Peyer's patch (tissue), 4 donors: Measurements from ENCODE around the gene UBE2J2. TPM values are rescaled to one million over a fixed set of nuclear protein-coding genes. Genes with fewer than 3 reads are reported as not detected.

Experiments
- DNase-seq, 3 donors: peaks; one replicate each; pipeline ENCODE4 v3.0.0-alpha.2; 2017 to 2019
- H3K27ac ChIP-seq, 4 donors: fragments of 200-600 bp; sonication (generic); one replicate each; pipeline ENCODE4 v1.5.1; 2016 to 2019
- H3K27me3 ChIP-seq, 2 donors: fragments of 200-600 bp; sonication (generic); one replicate each; pipeline ENCODE4 v1.5.1; 2019
- H3K36me3 ChIP-seq, 3 donors: fragments of 200-600 bp; sonication (generic); one replicate each; pipeline ENCODE4 v1.5.1; 2016 to 2019
- H3K4me1 ChIP-seq, 4 donors: fragments of 200-600 bp; sonication (generic); one replicate each; pipeline ENCODE4 v1.5.1; 2016 to 2019
- H3K4me3 ChIP-seq, 4 donors: fragments of 200-600 bp; sonication (generic); 1 replicate in 3 of 4; 2 replicates in 1 of 4; pipeline ENCODE4 v1.5.1; 2016 to 2019; ENCODE audit warnings: mild to moderate bottlenecking in 1 of 4
- H3K9me3 ChIP-seq, 4 donors: fragments of 200-600 bp; sonication (generic); one replicate each; pipeline ENCODE4 v1.5.1; 2016 to 2019; ENCODE audit warnings: mild to moderate bottlenecking in 1 of 4
- CTCF ChIP-seq, 6 experiments: fragments of 450-650 bp in 4 of 6; fragments of 200-600 bp in 2 of 6; sonication (generic) in 1 of 6; IDR thresholded peaks; one replicate each; pipeline ENCODE4 v1.5.1; 2017 to 2019; ENCODE audit warnings: antibody characterized with exemption in 6 of 6, mild to moderate bottlenecking in 3 of 6, moderate library complexity in 1 of 6
- POLR2A ChIP-seq, 2 donors: fragments of 450-650 bp; IDR thresholded peaks; one replicate each; pipeline ENCODE4 v1.5.1; 2017; ENCODE audit warnings: antibody characterized with exemption in 2 of 2, mild to moderate bottlenecking in 2 of 2, moderate library complexity in 2 of 2
- total RNA-seq, 4 donors: library from RNA; depleted of rRNA; stranded (reverse); fragments of >200 nt; gene quantifications; one replicate each; pipeline ENCODE4 v1.1.0, GENCODE V29; 2016

The UBE2J2 gene
- total RNA-seq, 4 donors from 2014 or later = 25.6 to 64.2 (median 55.3) TPM

- no peaks in the 10 kb centered on the region for H3K9me3 ChIP-seq
- TF ChIP-seq CTCF (IDR thresholded peaks at IDR 0.05) = no peak
- no peak for TF ChIP-seq POLR2A (IDR thresholded peaks at IDR 0.05)
- peaks cover 0 to 15% (median 13%) of the 10 kb centered on the region in 4 donors for H3K4me1 ChIP-seq
- no peak overlapping the region for H3K4me3 ChIP-seq
- DNase-seq = no peak
- no peaks in the 10 kb centered on the region for H3K27me3 ChIP-seq
- H3K27ac ChIP-seq = no peak overlapping the region
- H3K36me3 ChIP-seq = peaks cover 0 to 71% (median 0%) of the 10 kb centered on the region in 3 donors
Measured at GRCh38 chr1:1218524-1219200, 55.0 kb downstream of the UBE2J2 start.

DNA sequence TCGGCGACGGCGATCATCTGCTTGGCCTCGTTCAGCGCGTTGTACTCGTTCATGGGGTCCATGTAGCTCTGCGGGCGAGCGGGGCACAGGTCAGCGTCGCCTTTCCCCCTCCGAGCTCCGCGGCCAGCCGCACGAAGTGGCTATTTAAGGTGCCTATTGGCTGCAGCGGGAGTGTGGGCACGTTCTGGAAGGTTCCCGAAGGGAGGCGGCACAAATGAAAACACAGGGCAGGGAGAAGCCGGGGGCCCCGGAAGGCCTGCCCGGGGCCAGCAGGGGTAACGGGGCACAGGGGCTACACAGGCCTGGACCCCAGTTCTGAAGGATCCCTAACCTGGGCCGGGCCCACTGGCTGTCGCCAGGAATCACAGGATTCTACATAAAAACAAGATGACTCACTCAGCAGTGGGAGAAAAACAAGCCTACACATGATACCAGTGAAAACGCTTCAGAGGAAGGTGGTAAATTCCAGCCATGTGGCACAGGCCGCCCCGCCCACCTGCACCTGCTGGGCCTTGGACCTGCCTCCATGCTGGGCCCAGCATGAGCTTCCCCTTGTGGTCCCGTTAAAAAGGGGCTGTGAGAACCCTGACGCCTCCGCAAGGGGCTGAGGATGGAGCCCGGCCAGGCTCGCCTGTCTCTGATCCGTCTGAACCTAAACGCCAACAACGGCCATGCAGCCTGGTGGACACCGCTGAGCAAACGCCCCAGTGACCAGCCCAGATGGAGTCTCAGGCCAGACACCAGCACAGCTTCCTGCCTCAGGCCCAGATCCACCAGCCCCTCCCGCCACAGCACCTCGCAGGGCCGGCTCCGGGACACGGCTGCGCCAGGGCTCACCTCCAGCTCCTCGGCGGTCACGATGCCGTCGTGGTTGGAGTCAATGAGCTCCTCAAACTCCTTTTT, 55.8 kb downstream of the UBE2J2 start:
- Histone ChIP-seq H3K4me3 (no peak overlapping the region), H3K36me3 (peaks cover 0 to 63% (median 0%) of the 10 kb centered on the region in 3 donors), H3K9me3 (no peaks in the 10 kb centered on the region), H3K27ac (peak overlapping the region in 1 of 4 donors; percentile 25), H3K27me3 (no peaks in the 10 kb centered on the region), H3K4me1 (peaks cover 0 to 22% (median 18%) of the 10 kb centered on the region in 4 donors)
- DNase-seq = no peak
- TF ChIP-seq CTCF (IDR thresholded peaks at IDR 0.05) (no peak), POLR2A (IDR thresholded peaks at IDR 0.05) (no peak)

DNA sequence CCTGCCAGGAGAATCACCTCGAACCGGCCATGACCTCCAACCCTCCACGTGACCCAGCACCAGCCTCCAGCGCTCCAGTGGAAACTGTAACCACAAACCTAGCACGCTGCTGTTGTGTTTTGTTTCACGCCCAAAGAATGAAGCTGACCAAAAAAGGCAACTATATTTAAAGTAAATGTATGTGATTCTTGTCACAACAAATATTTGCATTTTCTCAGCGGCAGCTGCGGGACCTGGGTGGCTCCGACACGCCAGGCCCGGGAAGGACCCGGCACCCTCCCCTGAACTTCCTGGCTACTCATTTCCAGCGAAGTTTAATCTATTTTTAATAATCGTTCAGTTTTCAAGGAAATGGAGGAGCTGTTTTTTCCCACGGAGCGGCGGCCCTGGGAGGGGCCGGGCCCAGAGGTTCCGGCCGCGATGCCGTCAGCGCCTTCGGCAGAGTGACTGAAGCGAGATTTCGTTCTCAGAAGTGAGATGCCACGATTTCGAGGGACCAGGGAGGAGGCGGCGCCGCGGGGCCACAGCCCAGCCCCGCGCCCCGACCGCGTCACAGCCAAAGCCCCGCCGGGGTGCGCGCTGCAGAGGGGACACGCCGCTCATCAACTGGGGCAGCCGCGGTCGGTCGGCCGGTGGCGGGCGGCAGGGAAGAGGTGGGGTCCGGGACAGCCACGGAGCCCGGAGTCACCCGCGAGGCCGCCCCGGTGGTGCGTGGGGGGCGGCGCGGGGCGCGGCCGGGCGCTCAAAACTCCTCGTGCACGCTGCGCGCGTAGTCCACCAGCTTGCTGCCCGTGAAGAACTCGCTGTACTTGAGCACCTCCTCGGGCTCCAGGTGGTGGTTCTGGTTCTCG, 56.7 kb downstream of the UBE2J2 start:
- Histone ChIP-seq H3K27me3 (no peaks in the 10 kb centered on the region), H3K36me3 (peaks cover 0 to 54% (median 0%) of the 10 kb centered on the region in 3 donors), H3K4me3 (no peak overlapping the region), H3K9me3 (no peaks in the 10 kb centered on the region), H3K27ac (peak overlapping the region in 1 of 4 donors; percentile 43), H3K4me1 (peaks cover 0 to 31% (median 18%) of the 10 kb centered on the region in 4 donors)
- no peak for DNase-seq
- no peak for TF ChIP-seq POLR2A (IDR thresholded peaks at IDR 0.05)

DNA sequence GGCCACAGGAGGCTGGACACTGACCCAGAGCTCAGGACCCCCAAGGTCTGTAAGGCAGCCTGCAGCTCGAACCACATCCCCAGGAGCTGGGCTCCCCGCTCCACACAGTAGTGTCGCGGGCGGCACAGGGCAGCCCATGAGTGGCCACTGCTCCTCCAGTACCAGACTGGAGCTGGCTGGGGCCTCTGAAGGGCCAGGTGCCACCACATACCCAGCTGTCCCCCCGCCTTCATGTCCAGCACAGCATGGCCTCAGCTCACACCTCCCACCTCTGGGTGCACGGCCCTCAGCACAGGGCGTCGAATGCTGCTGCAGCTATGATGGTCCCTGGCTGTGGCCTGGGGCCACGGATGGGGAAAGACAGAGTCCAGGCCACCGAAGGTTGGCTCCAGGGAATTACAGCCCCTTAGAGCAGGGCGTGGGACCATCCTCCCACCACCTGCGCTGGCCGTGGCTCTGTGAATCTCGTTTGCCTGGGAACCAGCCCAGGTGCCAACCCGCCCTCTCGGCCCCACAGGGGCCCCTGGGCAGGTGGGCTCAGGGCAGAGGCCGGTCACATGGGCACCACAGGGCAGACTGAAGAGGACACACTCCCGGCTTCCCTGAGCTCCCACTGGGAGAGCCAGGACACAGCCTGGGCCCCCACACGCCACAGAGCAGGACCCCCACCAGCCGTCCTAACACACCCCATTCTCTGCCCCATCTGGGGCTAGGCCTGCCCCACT, 57.6 kb downstream of the UBE2J2 start:
- Histone ChIP-seq H3K4me1 (peaks cover 0 to 36% (median 18%) of the 10 kb centered on the region in 4 donors), H3K4me3 (no peak overlapping the region), H3K27me3 (no peaks in the 10 kb centered on the region), H3K27ac (peak overlapping the region in 1 of 4 donors; percentile 43), H3K36me3 (peaks cover 0 to 45% (median 0%) of the 10 kb centered on the region in 3 donors), H3K9me3 (no peaks in the 10 kb centered on the region)
- TF ChIP-seq CTCF (IDR thresholded peaks at IDR 0.05) (no peak), POLR2A (IDR thresholded peaks at IDR 0.05) (no peak)
- no peak for DNase-seq

- H3K9me3 ChIP-seq = no peaks in the 10 kb centered on the region
- DNase-seq = no peak
- H3K4me3 ChIP-seq = no peak overlapping the region
- H3K27ac ChIP-seq = peak overlapping the region in 2 of 4 donors; percentile 30 to 49
- TF ChIP-seq CTCF (IDR thresholded peaks at IDR 0.05) (no peak), POLR2A (IDR thresholded peaks at IDR 0.05) (no peak)
- peaks cover 0 to 36% (median 0%) of the 10 kb centered on the region in 3 donors for H3K36me3 ChIP-seq
- no peaks in the 10 kb centered on the region for H3K27me3 ChIP-seq
- H3K4me1 ChIP-seq = peaks cover 0 to 36% (median 18%) of the 10 kb centered on the region in 4 donors
Measured at GRCh38 chr1:1215080-1215676, 58.5 kb downstream of the UBE2J2 start.
